H1 (cell line): ENCODE results near the gene NRN1. TPM values are rescaled to one million over a fixed set of nuclear protein-coding genes. Genes with fewer than 3 reads are reported as not detected.
A peak's percentile ranks its signal among the peaks of the same experiment; 100 is the strongest.

Experiments
- CTCF ChIA-PET: fragments of 300-600 bp; sonication (Branson Sonifier 250); formaldehyde crosslinking; loops from one replicate; lab custom pipeline; 2021; ENCODE audit not compliant: partially characterized antibody; lab: Charles Lee
- POLR2A ChIA-PET: fragments of 300-600 bp; sonication (Branson Sonifier 250); formaldehyde crosslinking; loops from one replicate; lab custom pipeline; 2021; ENCODE audit warnings: inconsistent platforms; ENCODE audit not compliant: partially characterized antibody; lab: Charles Lee
- DNase-seq, 2 experiments: peaks; one replicate each; pipeline versions ENCODE4 v3.0.0 to v3.0.0-alpha.2; 2010 to 2022; ENCODE audit warnings: low spot score in 2 of 2, low read depth in 1 of 2, mixed read lengths in 1 of 2
- FAIRE-seq: peaks from 2 replicates; lab custom pipeline; 2011; peaks lifted over from hg19 to GRCh38; lab: Jason Lieb, UNC
- H2AFZ ChIP-seq: 2 replicates; pipeline ENCODE4 v1.8.1; 2012; ENCODE audit warnings: low read length, inconsistent platforms
- H2AK5ac ChIP-seq: 2 replicates; pipeline ENCODE4 v1.6.1; 2013; ENCODE audit warnings: low read depth, low read length
- H2BK120ac ChIP-seq: replicated peaks from 2 replicates; pipeline ENCODE3; 2013; ENCODE audit warnings: low read depth, low read length, inconsistent platforms
- H2BK12ac ChIP-seq: 2 replicates; pipeline ENCODE4 v1.6.1; 2013; ENCODE audit warnings: low read depth, low read length
- H2BK15ac ChIP-seq: 2 replicates; pipeline ENCODE4 v1.6.1; 2013; ENCODE audit warnings: low read length
- H2BK20ac ChIP-seq: 2 replicates; pipeline ENCODE4 v1.6.1; 2013; ENCODE audit warnings: low read length
- H2BK5ac ChIP-seq: 2 replicates; pipeline ENCODE4 v1.6.1; 2013; ENCODE audit warnings: low read depth, low read length
- H3K14ac ChIP-seq: 2 replicates; pipeline ENCODE4 v1.6.1; 2013; ENCODE audit warnings: inconsistent platforms; ENCODE audit not compliant: insufficient read length
- H3K18ac ChIP-seq: 2 replicates; pipeline ENCODE4 v1.6.1; 2013; ENCODE audit warnings: low read length; ENCODE audit errors: extremely low read depth
- H3K23ac ChIP-seq: 2 replicates; pipeline ENCODE4 v1.6.1; 2013; ENCODE audit warnings: inconsistent platforms; ENCODE audit not compliant: insufficient read length
- H3K23me2 ChIP-seq: 2 replicates; pipeline ENCODE4 v1.6.1; 2013; ENCODE audit warnings: low read depth, low read length
- H3K27ac ChIP-seq: 2 replicates; pipeline ENCODE4 v1.6.1; 2011; ENCODE audit warnings: low read depth, low read length, inconsistent platforms
- H3K27me3 ChIP-seq, 4 experiments: replicated peaks in 1 of 4; 1 replicate in 1 of 4; 2 replicates in 3 of 4; pipeline versions ENCODE4 v1.6.1 to v1.8.1; 2011 to 2013; ENCODE audit warnings: low read length in 3 of 4, mild to moderate bottlenecking in 3 of 4, inconsistent platforms in 2 of 4, mixed read lengths in 2 of 4, moderate library complexity in 1 of 4; ENCODE audit not compliant: control insufficient read depth in 3 of 4, insufficient read depth in 3 of 4; ENCODE audit errors: extremely low read depth in 1 of 4
- H3K36me3 ChIP-seq, 4 experiments: 2 replicates each; pipeline versions ENCODE4 v1.6.1 to v1.8.1; 2011 to 2013; ENCODE audit warnings: mild to moderate bottlenecking in 4 of 4, low read length in 3 of 4, moderate library complexity in 2 of 4, control low read depth in 1 of 4, inconsistent platforms in 1 of 4; ENCODE audit not compliant: insufficient read depth in 4 of 4, control insufficient read depth in 2 of 4
- H3K4ac ChIP-seq: replicated peaks from 2 replicates; pipeline ENCODE3; 2013; ENCODE audit warnings: low read length, low read depth, mixed read lengths, inconsistent platforms; ENCODE audit not compliant: insufficient read length
- H3K4me1 ChIP-seq, 4 experiments: replicated peaks in 1 of 4; 1 replicate in 1 of 4; 2 replicates in 3 of 4; pipeline versions ENCODE4 v1.6.1 to v1.8.1; 2011 to 2013; ENCODE audit warnings: low read length in 3 of 4, inconsistent platforms in 2 of 4, mixed read lengths in 1 of 4; ENCODE audit not compliant: insufficient read depth in 4 of 4, control insufficient read depth in 3 of 4
- H3K4me2 ChIP-seq, 2 experiments: 2 replicates each; pipeline versions ENCODE4 v1.6.1 to v1.8.1; 2011 to 2013; ENCODE audit warnings: low read depth in 2 of 2, low read length in 2 of 2, control low read depth in 1 of 2, inconsistent platforms in 1 of 2, mild to moderate bottlenecking in 1 of 2; ENCODE audit not compliant: insufficient read depth in 1 of 2
- H3K4me3 ChIP-seq, 4 experiments: fragments of 200-600, 300-600 bp in 1 of 4; sonication (generic), shearing (Covaris generic), sonication (Bioruptor Twin) in 1 of 4; 2 replicates each; pipeline versions ENCODE4 v1.5.1 to v1.8.1; 2011 to 2016; ENCODE audit warnings: low read length in 4 of 4, low read depth in 3 of 4, control low read depth in 2 of 4, inconsistent platforms in 2 of 4, mild to moderate bottlenecking in 2 of 4, mixed read lengths in 1 of 4, moderate library complexity in 1 of 4; ENCODE audit not compliant: insufficient read depth in 2 of 4; ENCODE audit errors: extremely low read depth in 1 of 4
- H3K56ac ChIP-seq: replicated peaks from 2 replicates; pipeline ENCODE3; 2013; ENCODE audit warnings: low read depth, mild to moderate bottlenecking, mixed read lengths, low read length, inconsistent platforms; ENCODE audit not compliant: insufficient read length
- H3K79me1 ChIP-seq: 2 replicates; pipeline ENCODE4 v1.6.1; 2013; ENCODE audit warnings: low read depth, low read length, control low read depth
- H3K79me2 ChIP-seq, 2 experiments: 2 replicates each; pipeline versions ENCODE4 v1.6.1 to v1.8.1; 2012 to 2013; ENCODE audit warnings: low read length in 2 of 2, mild to moderate bottlenecking in 2 of 2, inconsistent platforms in 1 of 2; ENCODE audit not compliant: insufficient read depth in 2 of 2, control insufficient read depth in 1 of 2
- H3K9ac ChIP-seq, 4 experiments: replicated peaks in 1 of 4; 1 replicate in 1 of 4; 2 replicates in 3 of 4; pipeline versions ENCODE4 v1.6.1 to v1.8.1; 2011 to 2013; ENCODE audit warnings: low read depth in 3 of 4, low read length in 3 of 4, control low read depth in 2 of 4, mild to moderate bottlenecking in 2 of 4, moderate library complexity in 2 of 4, inconsistent platforms in 1 of 4; ENCODE audit errors: extremely low read depth in 1 of 4
- H3K9me3 ChIP-seq, 2 experiments: 2 replicates each; pipeline versions ENCODE4 v1.6.1 to v1.8.1; 2012 to 2013; ENCODE audit warnings: mild to moderate bottlenecking in 2 of 2, moderate library complexity in 2 of 2, control low read depth in 1 of 2, inconsistent platforms in 1 of 2, low read depth in 1 of 2, low read length in 1 of 2, mixed read lengths in 1 of 2; ENCODE audit not compliant: insufficient read depth in 2 of 2
- H4K20me1 ChIP-seq, 2 experiments: replicated peaks in 1 of 2; 2 replicates each; pipeline versions ENCODE3 to v1.8.1; 2011 to 2013; ENCODE audit warnings: inconsistent platforms in 2 of 2, low read length in 2 of 2, mild to moderate bottlenecking in 1 of 2; ENCODE audit not compliant: insufficient read depth in 2 of 2, control insufficient read depth in 1 of 2
- H4K5ac ChIP-seq: 2 replicates; pipeline ENCODE4 v1.6.1; 2013; ENCODE audit warnings: low read length, low read depth, mixed read lengths, inconsistent platforms; ENCODE audit not compliant: insufficient read length
- H4K8ac ChIP-seq: 2 replicates; pipeline ENCODE4 v1.8.0; 2013; ENCODE audit warnings: mild to moderate bottlenecking, moderate library complexity, low read length, inconsistent platforms; ENCODE audit not compliant: insufficient read depth; ENCODE audit errors: extremely low read depth
- H4K91ac ChIP-seq: replicated peaks from 2 replicates; pipeline ENCODE3; 2013; ENCODE audit warnings: low read length, mixed read lengths, inconsistent platforms; ENCODE audit not compliant: insufficient read length
- CBX8 ChIP-seq: fragments of 300-800, 300-1000 bp; sonication (generic); IDR thresholded peaks from 2 replicates; pipeline ENCODE4 v1.7.1; 2016; ENCODE audit warnings: low read depth, low read length, borderline replicate concordance
- CTBP2 ChIP-seq: IDR thresholded peaks from 2 replicates; pipeline ENCODE4 v1.7.0; 2011; ENCODE audit warnings: borderline replicate concordance, mild to moderate bottlenecking, moderate library complexity, mixed read lengths, low read length; ENCODE audit not compliant: insufficient read depth, insufficient read length
- CTCF ChIP-seq, 3 experiments: IDR thresholded peaks; 1 replicate in 2 of 3; 2 replicates in 1 of 3; pipeline versions ENCODE4 v1.5.1 to v1.6.1; 2011; ENCODE audit warnings: low read length in 3 of 3, mild to moderate bottlenecking in 3 of 3, inconsistent platforms in 2 of 3, low read depth in 1 of 3, moderate library complexity in 1 of 3; ENCODE audit not compliant: insufficient read depth in 1 of 3; ENCODE audit errors: control extremely low read depth in 1 of 3
- WGBS, 2 experiments: shearing (Covaris generic) in 1 of 2; methylation state at CpG; one replicate each; pipeline versions ENCODE4 v1.1.6 to v1.1.7; 2013 to 2015; ENCODE audit warnings: low lambda C conversion rate in 2 of 2, mixed read lengths in 2 of 2, inconsistent platforms in 1 of 2, low coverage in 1 of 2, missing lambda C conversion rate in 1 of 2; ENCODE audit not compliant: insufficient replicate concordance in 2 of 2, insufficient coverage in 1 of 2, insufficient read length in 1 of 2; ENCODE audit errors: extremely low coverage in 1 of 2, missing lambda C conversion rate in 1 of 2; 5-methylcytosine and 5-hydroxymethylcytosine counted together
- polyA plus RNA-seq, 7 experiments: library from polyadenylated mRNA; depleted of rRNA in 3 of 7; stranded (reverse) in 5 of 7; unstranded in 2 of 7; fragments of >200 nt in 5 of 7; fragments of 200-250 nt in 2 of 7; gene quantifications; 1 replicate in 5 of 7; 2 replicates in 1 of 7; 4 replicates in 1 of 7; pipeline versions ENCODE4 v1.2.1 to v1.2.3, GENCODE V29; 2011 to 2013; ENCODE audit warnings: missing spikeins in 2 of 7, mixed read lengths in 2 of 7
- total RNA-seq: library from RNA; stranded (reverse); fragmentation: NEBNext Ultra II Directional; extraction: Animal tissue kit (Norgen Biotek cat#: 25700); gene quantifications from 2 replicates; pipeline ENCODE4 v1.2.1, GENCODE V29; 2021

NRN1 gene
- total and polyA plus RNA-seq, 2 of the 8 experiments (the other 6 are each of a cell fraction or from before 2014, with no cell fraction given): 0.06 to 0.26 TPM

- peak overlapping the region in 2 of 4 experiments; percentile 68 to 72; a peak in 2 of 8 replicates for H3K4me3 ChIP-seq
- H3K79me2 ChIP-seq: no peaks in the 10 kb centered on the region
- H3K9ac ChIP-seq: no peak overlapping the region
- no peak overlapping the region for H4K8ac ChIP-seq
- H3K4me1 ChIP-seq: peaks cover 14 to 51% (median 31%) of the 10 kb centered on the region in 4 experiments
- DNase-seq: no peak
- no peak overlapping the region for H2AFZ ChIP-seq
- no peak overlapping the region for H2BK120ac ChIP-seq
- no peaks in the 10 kb centered on the region for H3K79me1 ChIP-seq
- no peak overlapping the region for H3K4ac ChIP-seq
- H4K20me1 ChIP-seq: peaks cover 12 to 15% of the 10 kb centered on the region in 2 experiments
- no peaks in the 10 kb centered on the region for H3K36me3 ChIP-seq
- H3K14ac ChIP-seq: no peak overlapping the region
- ChIA-PET CTCF (interaction anchor here (4.4 kb wide), 1 partner anchor 12 kb away, joined by 27 read pairs; no protein-coding TSS in a partner anchor), POLR2A (interaction anchor here (2.6 kb wide), 1 partner anchor 11 kb away, joined by 8 read pairs; no protein-coding TSS in a partner anchor)
- peaks cover 30% of the 10 kb centered on the region for H3K23me2 ChIP-seq
- H3K18ac ChIP-seq: no peak overlapping the region
- H2BK12ac ChIP-seq: 0 out of 2 replicates have a peak overlapping the region, but pooled peaks have one; percentile 80
- H4K5ac ChIP-seq: no peak overlapping the region
- no peak overlapping the region for H3K27ac ChIP-seq
- 5 to 100% methylated on average over 1 to 13 of the region's 13 CpGs for WGBS, 2 experiments
- no peak overlapping the region for H2BK20ac ChIP-seq
- FAIRE-seq: no peak
- no peak overlapping the region for H3K56ac ChIP-seq
- H2AK5ac ChIP-seq: no peak overlapping the region
- H3K23ac ChIP-seq: no peak overlapping the region
- peak overlapping the region; percentile 94 to 99; a peak in 3 of 4 replicates for H3K4me2 ChIP-seq
- H2BK15ac ChIP-seq: no peak overlapping the region
- no peaks in the 10 kb centered on the region for H3K9me3 ChIP-seq
- no peak overlapping the region for H2BK5ac ChIP-seq
- H4K91ac ChIP-seq: no peak overlapping the region
- H3K27me3 ChIP-seq: peaks cover 54 to 89% (median 81%) of the 10 kb centered on the region in 4 experiments
- TF ChIP-seq CBX8: peak; percentile 77; the same call in 1 of the 2 replicates
- TF ChIP-seq CTCF (IDR thresholded peaks at IDR 0.05; ENCODE audit: control extremely low read depth in 1 of 3, insufficient read depth in 1 of 3, low read depth in 1 of 3, low read length in 3 of 3): no peak
- no peak for TF ChIP-seq CTBP2
These were observed 1.4 kb downstream of the NRN1 start for GRCh38 chr6:6005051-6006005.
